ENCODE data around the gene TSNAXIP1.

GRCh38 chr16:67877064-67877463 lies 70.4 kb downstream of the TSNAXIP1 start:
- no peak for TF ChIP-seq POLR2AphosphoS5 (IDR thresholded peaks at IDR 0.05; ENCODE audit: low read depth, low read length)
- no peak for TF ChIP-seq POLR2A (IDR thresholded peaks at IDR 0.05; ENCODE audit: low read depth, low read length)
- no peak for TF ChIP-seq PAX5 (IDR thresholded peaks at IDR 0.05; ENCODE audit: insufficient read depth, low read length, severe bottlenecking)
- TF ChIP-seq SPI1 (IDR thresholded peaks at IDR 0.05; ENCODE audit: low read depth, low read length) = no peak

Data from GM12891 (cell line).